ENCODE measurements around the gene ZNF362.

ZNF362 gene

GRCh38 chr1:33248244-33248643 lies 8.0 kb upstream of the ZNF362 start:
- Histone ChIP-seq H3K27me3 (replicated peaks; ENCODE audit: control insufficient read depth, insufficient read depth, low read length) (peaks cover 2% of the 10 kb centered on the region), H3K4me3 (replicated peaks; ENCODE audit: low read depth, low read length) (no peak overlapping the region), H3K36me3 (ENCODE audit: control insufficient read depth, insufficient read depth, low read length) (no peaks in the 10 kb centered on the region)
- no peak for TF ChIP-seq CTCF (IDR thresholded peaks at IDR 0.05; ENCODE audit: insufficient read depth, low read length, poor library complexity, severe bottlenecking)
- no peak for DNase-seq (ENCODE audit: extremely low read depth, insufficient read length)

GRCh38 chr1:33249422-33249821 lies 6.9 kb upstream of the ZNF362 start:
- TF ChIP-seq CTCF (IDR thresholded peaks at IDR 0.05; ENCODE audit: insufficient read depth, low read length, poor library complexity, severe bottlenecking) = no peak
- no peaks in the 10 kb centered on the region for H3K36me3 ChIP-seq (ENCODE audit: control insufficient read depth, insufficient read depth, low read length)
- peaks cover 2% of the 10 kb centered on the region for H3K27me3 ChIP-seq (replicated peaks; ENCODE audit: control insufficient read depth, insufficient read depth, low read length)
- no peak for DNase-seq (ENCODE audit: extremely low read depth, insufficient read length)
- no peak overlapping the region for H3K4me3 ChIP-seq (replicated peaks; ENCODE audit: low read depth, low read length)

- H3K36me3 ChIP-seq (ENCODE audit: control insufficient read depth, insufficient read depth, low read length) = no peaks in the 10 kb centered on the region
- peaks cover 2% of the 10 kb centered on the region for H3K27me3 ChIP-seq (replicated peaks; ENCODE audit: control insufficient read depth, insufficient read depth, low read length)
- DNase-seq (ENCODE audit: extremely low read depth, insufficient read length) = no peak
- TF ChIP-seq CTCF (IDR thresholded peaks at IDR 0.05; ENCODE audit: insufficient read depth, low read length, poor library complexity, severe bottlenecking) = no peak
- no peak overlapping the region for H3K4me3 ChIP-seq (replicated peaks; ENCODE audit: low read depth, low read length)
These were observed 6.1 kb upstream of the ZNF362 start for GRCh38 chr1:33250217-33250616.

- no peak for DNase-seq (ENCODE audit: extremely low read depth, insufficient read length)
- Histone ChIP-seq H3K36me3 (ENCODE audit: control insufficient read depth, insufficient read depth, low read length) (no peaks in the 10 kb centered on the region), H3K4me3 (replicated peaks; ENCODE audit: low read depth, low read length) (no peak overlapping the region), H3K27me3 (replicated peaks; ENCODE audit: control insufficient read depth, insufficient read depth, low read length) (peaks cover 2% of the 10 kb centered on the region)
- no peak for TF ChIP-seq CTCF (IDR thresholded peaks at IDR 0.05; ENCODE audit: insufficient read depth, low read length, poor library complexity, severe bottlenecking)
These were observed 5.6 kb upstream of the ZNF362 start for GRCh38 chr1:33250724-33251123.

GRCh38 chr1:33254491-33254890 lies 1.8 kb upstream of the ZNF362 start:
- no peak for DNase-seq (ENCODE audit: extremely low read depth, insufficient read length)
- TF ChIP-seq CTCF (IDR thresholded peaks at IDR 0.05; ENCODE audit: insufficient read depth, low read length, poor library complexity, severe bottlenecking) = no peak
- H3K4me3 ChIP-seq (replicated peaks; ENCODE audit: low read depth, low read length) = no peak overlapping the region
- H3K36me3 ChIP-seq (ENCODE audit: control insufficient read depth, insufficient read depth, low read length) = no peaks in the 10 kb centered on the region
- peaks cover 2% of the 10 kb centered on the region; the same call in 1 of the 2 replicates for H3K27me3 ChIP-seq (replicated peaks; ENCODE audit: control insufficient read depth, insufficient read depth, low read length)

Measured in GM06990 (cell line).